CD14-positive monocyte (primary cell): ENCODE measurements around the gene DNTTIP2. TPM values are rescaled to one million over a fixed set of nuclear protein-coding genes. Genes with fewer than 3 reads are reported as not detected.

Source experiments
- DNase-seq, 3 donors: peaks; one replicate each; pipeline ENCODE4 v3.0.0-alpha.2; 2011 to 2022
- H2AFZ ChIP-seq: 2 replicates; pipeline ENCODE4 v1.6.0; 2012; ENCODE audit warnings: mild to moderate bottlenecking, low read depth, low read length, inconsistent platforms; ENCODE audit not compliant: insufficient read depth, poor library complexity, severe bottlenecking
- H3K27ac ChIP-seq, 2 donors: 1 replicate in 1 of 2; 2 replicates in 1 of 2; pipeline ENCODE4 v1.5.1; 2012 to 2013; ENCODE audit warnings: low read length in 2 of 2, control low read depth in 1 of 2, inconsistent platforms in 1 of 2, low read depth in 1 of 2, mild to moderate bottlenecking in 1 of 2
- H3K27me3 ChIP-seq, 2 donors: one replicate each; pipeline versions ENCODE4 v1.6.0 to v1.6.1; 2011 to 2013; ENCODE audit warnings: low read length in 2 of 2; ENCODE audit not compliant: control insufficient read depth in 2 of 2, insufficient read depth in 2 of 2
- H3K36me3 ChIP-seq, 2 donors: replicated peaks in 1 of 2; 1 replicate in 1 of 2; 2 replicates in 1 of 2; pipeline versions ENCODE4 v1.5.1 to v1.6.1; 2012 to 2013; ENCODE audit warnings: low read length in 2 of 2, control low read depth in 1 of 2, inconsistent platforms in 1 of 2, mild to moderate bottlenecking in 1 of 2; ENCODE audit not compliant: insufficient read depth in 2 of 2, control insufficient read depth in 1 of 2
- H3K4me1 ChIP-seq, 2 donors: 1 replicate in 1 of 2; 2 replicates in 1 of 2; pipeline versions ENCODE4 v1.5.1 to v1.6.1; 2012 to 2013; ENCODE audit warnings: low read length in 2 of 2, control low read depth in 1 of 2, inconsistent platforms in 1 of 2, mild to moderate bottlenecking in 1 of 2, moderate library complexity in 1 of 2; ENCODE audit not compliant: insufficient read depth in 2 of 2, control insufficient read depth in 1 of 2
- H3K4me2 ChIP-seq: replicated peaks from 2 replicates; pipeline ENCODE3; 2012; ENCODE audit warnings: low read length, moderate library complexity, mild to moderate bottlenecking; ENCODE audit not compliant: poor library complexity, severe bottlenecking; ENCODE audit errors: extremely low read depth
- H3K4me3 ChIP-seq, 3 experiments: fragments of 200-600 bp in 1 of 3; sonication (generic) in 1 of 3; replicated peaks in 1 of 3; 1 replicate in 2 of 3; 2 replicates in 1 of 3; pipeline ENCODE4 v1.5.1; 2011 to 2013; ENCODE audit warnings: low read length in 3 of 3, mild to moderate bottlenecking in 3 of 3, control low read depth in 2 of 3, low read depth in 2 of 3, inconsistent platforms in 1 of 3, moderate library complexity in 1 of 3
- H3K79me2 ChIP-seq: 2 replicates; pipeline ENCODE4 v1.6.0; 2012; ENCODE audit warnings: mild to moderate bottlenecking, control low read depth, inconsistent platforms, low read length, moderate library complexity; ENCODE audit not compliant: insufficient read depth
- H3K9ac ChIP-seq: 2 replicates; pipeline ENCODE4 v1.6.0; 2017; ENCODE audit warnings: low read length, mild to moderate bottlenecking; ENCODE audit not compliant: insufficient read depth, poor library complexity, severe bottlenecking
- H3K9me3 ChIP-seq, 2 donors: replicated peaks in 1 of 2; 1 replicate in 1 of 2; 2 replicates in 1 of 2; pipeline versions ENCODE4 v1.5.1 to v1.6.1; 2012 to 2013; ENCODE audit warnings: low read length in 2 of 2, control low read depth in 1 of 2; ENCODE audit not compliant: control insufficient read depth in 1 of 2, insufficient read depth in 1 of 2
- H4K20me1 ChIP-seq: 2 replicates; pipeline ENCODE4 v1.6.0; 2012; ENCODE audit warnings: mild to moderate bottlenecking, low read length, control low read depth, moderate library complexity; ENCODE audit not compliant: insufficient read depth
- H3K27ac Mint-ChIP-seq, 7 donors: one replicate each; pipeline ENCODE4 v1.8.0; 2020; ENCODE audit warnings: mild to moderate bottlenecking in 7 of 7, mixed read lengths in 7 of 7, moderate library complexity in 6 of 7, inconsistent platforms in 2 of 7
- H3K27me3 Mint-ChIP-seq, 3 donors: one replicate each; pipeline ENCODE4 v1.8.0; 2021 to 2022; ENCODE audit warnings: low read depth in 3 of 3, mild to moderate bottlenecking in 3 of 3, mixed read lengths in 3 of 3, moderate library complexity in 3 of 3, inconsistent platforms in 1 of 3
- H3K36me3 Mint-ChIP-seq, 2 donors: one replicate each; pipeline ENCODE4 v1.8.0; 2020; ENCODE audit warnings: mixed read lengths in 2 of 2, inconsistent platforms in 1 of 2, mild to moderate bottlenecking in 1 of 2
- H3K4me1 Mint-ChIP-seq: one replicate; pipeline ENCODE4 v1.8.0; 2020; ENCODE audit warnings: mild to moderate bottlenecking, mixed read lengths
- H3K4me3 Mint-ChIP-seq, 2 donors: one replicate each; pipeline ENCODE4 v1.8.0; 2020; ENCODE audit warnings: mild to moderate bottlenecking in 2 of 2, mixed read lengths in 2 of 2, moderate library complexity in 1 of 2
- H3K9me3 Mint-ChIP-seq, 7 donors: one replicate each; pipeline ENCODE4 v1.8.0; 2020 to 2022; ENCODE audit warnings: mixed read lengths in 7 of 7, mild to moderate bottlenecking in 6 of 7, moderate library complexity in 6 of 7, inconsistent platforms in 2 of 7
- WGBS: methylation state at CpG from one replicate; pipeline ENCODE4 v1.1.5; 2013; ENCODE audit warnings: missing lambda C conversion rate; ENCODE audit not compliant: insufficient coverage; 5-methylcytosine and 5-hydroxymethylcytosine counted together
- intact Hi-C, 2 donors: fragments of 100-400 bp; cut with micrococcal nuclease; formaldehyde crosslinking; loops; one replicate each; pipeline versions ENCODE4 v1.15.0 to v1.15.1; 2023
- polyA plus RNA-seq, 3 donors: library from polyadenylated mRNA; depleted of rRNA in 1 of 3; unstranded in 2 of 3; stranded (reverse) in 1 of 3; fragments of 300-500 nt in 2 of 3; fragments of >200 nt in 1 of 3; fragmentation: Illumina TruSeq in 2 of 3; gene quantifications; 1 replicate in 2 of 3; 2 replicates in 1 of 3; pipeline ENCODE4 v1.2.3, GENCODE V29; 2012 to 2021
- TF ChIP-seq, protein P1 (sequence below): fragments of 200-600 bp; IDR thresholded peaks from one replicate; pipeline ENCODE4 v1.8.0; 2022; ENCODE audit warnings: antibody characterized with exemption, mild to moderate bottlenecking

The DNTTIP2 gene
- polyA plus RNA-seq, 3 donors = 21.1 to 68.8 (median 42.1) TPM

DNA sequence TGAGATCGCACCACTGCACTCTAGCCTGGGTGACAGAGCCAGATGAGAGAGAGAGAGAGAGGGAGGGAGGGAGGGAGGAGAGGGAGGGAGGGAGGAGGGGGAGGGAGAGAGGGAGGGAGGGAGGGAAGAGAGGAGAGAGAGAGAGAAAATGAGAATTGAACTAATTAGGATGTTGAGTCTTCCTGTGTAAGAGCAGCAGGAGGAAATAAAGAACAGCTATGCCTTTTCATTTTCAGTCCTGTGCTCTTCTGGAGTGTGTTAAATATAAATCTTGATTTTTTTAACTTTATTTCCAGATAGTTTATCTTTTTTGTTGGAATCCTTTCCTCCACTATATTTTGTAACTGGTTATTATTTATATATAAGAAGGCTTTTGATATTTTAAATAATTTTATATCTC, 27.1 kb downstream of the DNTTIP2 start:
- Histone ChIP-seq H4K20me1 (no peaks in the 10 kb centered on the region), H2AFZ (no peak overlapping the region), H3K4me3 (no peak overlapping the region), H3K79me2 (no peaks in the 10 kb centered on the region), H3K4me1 (peaks cover 9 to 14% of the 10 kb centered on the region in 2 donors), H3K9me3 (no peaks in the 10 kb centered on the region), H3K9ac (no peak overlapping the region), H3K4me2 (no peak overlapping the region), H3K27me3 (no peaks in the 10 kb centered on the region), H3K27ac (no peak overlapping the region), H3K36me3 (no peaks in the 10 kb centered on the region)
- Mint-ChIP-seq H3K4me1 (peaks cover 10% of the 10 kb centered on the region), H3K4me3 (no peak overlapping the region), H3K36me3 (no peaks in the 10 kb centered on the region), H3K27me3 (peaks cover 0 to 4% (median 4%) of the 10 kb centered on the region in 3 donors), H3K27ac (no peak overlapping the region), H3K9me3 (peaks cover 8 to 21% (median 10%) of the 10 kb centered on the region in 7 donors)
- no CpG with 5 or more reads among the region's 1 CpG for WGBS
- intact Hi-C loops = loop anchor here in 1 of 2 donors (2.0 kb wide), 1 partner anchor 221 kb away; no protein-coding TSS in a partner anchor
- TF ChIP-seq, protein P1, sequence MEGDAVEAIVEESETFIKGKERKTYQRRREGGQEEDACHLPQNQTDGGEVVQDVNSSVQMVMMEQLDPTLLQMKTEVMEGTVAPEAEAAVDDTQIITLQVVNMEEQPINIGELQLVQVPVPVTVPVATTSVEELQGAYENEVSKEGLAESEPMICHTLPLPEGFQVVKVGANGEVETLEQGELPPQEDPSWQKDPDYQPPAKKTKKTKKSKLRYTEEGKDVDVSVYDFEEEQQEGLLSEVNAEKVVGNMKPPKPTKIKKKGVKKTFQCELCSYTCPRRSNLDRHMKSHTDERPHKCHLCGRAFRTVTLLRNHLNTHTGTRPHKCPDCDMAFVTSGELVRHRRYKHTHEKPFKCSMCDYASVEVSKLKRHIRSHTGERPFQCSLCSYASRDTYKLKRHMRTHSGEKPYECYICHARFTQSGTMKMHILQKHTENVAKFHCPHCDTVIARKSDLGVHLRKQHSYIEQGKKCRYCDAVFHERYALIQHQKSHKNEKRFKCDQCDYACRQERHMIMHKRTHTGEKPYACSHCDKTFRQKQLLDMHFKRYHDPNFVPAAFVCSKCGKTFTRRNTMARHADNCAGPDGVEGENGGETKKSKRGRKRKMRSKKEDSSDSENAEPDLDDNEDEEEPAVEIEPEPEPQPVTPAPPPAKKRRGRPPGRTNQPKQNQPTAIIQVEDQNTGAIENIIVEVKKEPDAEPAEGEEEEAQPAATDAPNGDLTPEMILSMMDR = no peak
- DNase-seq = no peak

- H3K27me3 ChIP-seq = no peaks in the 10 kb centered on the region
- no peaks in the 10 kb centered on the region for H4K20me1 ChIP-seq
- H3K4me3 ChIP-seq = no peak overlapping the region
- peaks cover 0 to 4% (median 4%) of the 10 kb centered on the region in 3 donors for H3K27me3 Mint-ChIP-seq
- H3K4me3 Mint-ChIP-seq = no peak overlapping the region
- no peak overlapping the region for H3K9ac ChIP-seq
- intact Hi-C loops = loop anchor here in 1 of 2 donors (2.0 kb wide), 1 partner anchor 221 kb away; no protein-coding TSS in a partner anchor
- no peak for DNase-seq
- no peaks in the 10 kb centered on the region for H3K9me3 ChIP-seq
- H2AFZ ChIP-seq = no peak overlapping the region
- no peaks in the 10 kb centered on the region for H3K36me3 Mint-ChIP-seq
- no peak overlapping the region for H3K27ac Mint-ChIP-seq
- peaks cover 4 to 16% (median 8%) of the 10 kb centered on the region in 7 donors for H3K9me3 Mint-ChIP-seq
- H3K4me1 Mint-ChIP-seq = peaks cover 10% of the 10 kb centered on the region
- H3K36me3 ChIP-seq = no peaks in the 10 kb centered on the region
- no peak overlapping the region for H3K27ac ChIP-seq
- TF ChIP-seq, protein P1 = no peak
- H3K4me2 ChIP-seq = no peak overlapping the region
- no peaks in the 10 kb centered on the region for H3K79me2 ChIP-seq
- H3K4me1 ChIP-seq = peaks cover 9 to 19% of the 10 kb centered on the region in 2 donors
Observed at GRCh38 chr1:93851327-93851712, 27.7 kb downstream of the DNTTIP2 start.
